GM19468 (cell line): ENCODE results near the gene ATP1B1.

Experiments used
- ATAC-seq: cut with Tn5 transposase; IDR thresholded peaks from one replicate; pipeline ENCODE4 v1.9.1; 2021; ENCODE audit warnings: mild to moderate bottlenecking, moderate library complexity, moderate number of reproducible peaks; ENCODE audit not compliant: unreplicated experiment; ENCODE audit errors: extremely low read depth

The ATP1B1 gene

GRCh38 chr1:169180174-169180573 lies 73.7 kb downstream of the ATP1B1 start:
- no peak for ATAC-seq
